ENCODE results near the gene PROSER3. TPM values are rescaled to one million over a fixed set of nuclear protein-coding genes. Genes with fewer than 3 reads are reported as not detected.

The PROSER3 gene
- total and polyA plus RNA-seq, 12 donors = 5.5 to 14.7 (median 9.2) TPM

DNA sequence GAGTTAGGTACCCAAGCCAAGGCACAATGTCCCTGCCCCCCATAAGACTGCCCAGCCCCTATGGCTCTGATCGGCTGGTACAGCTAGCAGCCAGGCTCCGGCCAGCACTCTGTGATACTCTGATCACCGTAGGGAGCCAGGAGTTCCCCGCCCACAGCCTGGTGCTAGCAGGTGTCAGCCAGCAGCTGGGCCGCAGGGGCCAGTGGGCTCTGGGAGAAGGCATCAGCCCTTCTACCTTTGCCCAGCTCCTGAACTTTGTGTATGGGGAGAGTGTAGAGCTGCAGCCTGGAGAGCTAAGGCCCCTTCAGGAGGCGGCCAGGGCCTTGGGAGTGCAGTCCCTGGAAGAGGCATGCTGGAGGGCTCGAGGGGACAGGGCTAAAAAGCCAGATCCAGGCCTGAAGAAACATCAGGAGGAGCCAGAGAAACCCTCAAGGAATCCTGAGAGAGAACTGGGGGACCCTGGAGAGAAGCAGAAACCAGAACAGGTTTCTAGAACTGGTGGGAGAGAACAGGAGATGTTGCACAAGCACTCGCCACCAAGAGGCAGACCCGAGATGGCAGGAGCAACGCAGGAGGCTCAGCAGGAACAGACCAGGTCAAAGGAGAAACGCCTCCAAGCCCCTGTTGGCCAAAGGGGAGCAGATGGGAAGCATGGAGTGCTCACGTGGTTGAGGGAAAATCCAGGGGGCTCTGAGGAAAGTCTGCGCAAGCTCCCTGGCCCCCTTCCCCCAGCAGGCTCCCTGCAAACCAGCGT, 43.2 kb upstream of the PROSER3 start:
- ATAC-seq = no peak
- intact Hi-C loops (cut with DNase I) = loop anchor here in 7 of 10 donors (1.0 to 10.0 kb wide), 7 partner anchors 20 to 202 kb away; partner anchors contain the start of genes TMEM147 (in 4 of the 7) and DMKN (in 1 of the 7)

GRCh38 chr19:35715355-35715809, 42.6 kb upstream of the PROSER3 start:
- H3K36me3 ChIP-seq = peaks cover 0 to 10% (median 0%) of the 10 kb centered on the region in 9 donors
- H3K9me3 ChIP-seq = no peaks in the 10 kb centered on the region
- TF ChIP-seq, protein P1, sequence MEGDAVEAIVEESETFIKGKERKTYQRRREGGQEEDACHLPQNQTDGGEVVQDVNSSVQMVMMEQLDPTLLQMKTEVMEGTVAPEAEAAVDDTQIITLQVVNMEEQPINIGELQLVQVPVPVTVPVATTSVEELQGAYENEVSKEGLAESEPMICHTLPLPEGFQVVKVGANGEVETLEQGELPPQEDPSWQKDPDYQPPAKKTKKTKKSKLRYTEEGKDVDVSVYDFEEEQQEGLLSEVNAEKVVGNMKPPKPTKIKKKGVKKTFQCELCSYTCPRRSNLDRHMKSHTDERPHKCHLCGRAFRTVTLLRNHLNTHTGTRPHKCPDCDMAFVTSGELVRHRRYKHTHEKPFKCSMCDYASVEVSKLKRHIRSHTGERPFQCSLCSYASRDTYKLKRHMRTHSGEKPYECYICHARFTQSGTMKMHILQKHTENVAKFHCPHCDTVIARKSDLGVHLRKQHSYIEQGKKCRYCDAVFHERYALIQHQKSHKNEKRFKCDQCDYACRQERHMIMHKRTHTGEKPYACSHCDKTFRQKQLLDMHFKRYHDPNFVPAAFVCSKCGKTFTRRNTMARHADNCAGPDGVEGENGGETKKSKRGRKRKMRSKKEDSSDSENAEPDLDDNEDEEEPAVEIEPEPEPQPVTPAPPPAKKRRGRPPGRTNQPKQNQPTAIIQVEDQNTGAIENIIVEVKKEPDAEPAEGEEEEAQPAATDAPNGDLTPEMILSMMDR (IDR thresholded peaks at IDR 0.05) = no peak
- intact Hi-C loops (cut with DNase I) = loop anchor here in 7 of 10 donors (1.0 to 10.0 kb wide), 7 partner anchors 21 to 203 kb away; partner anchors contain the start of genes TMEM147 (in 4 of the 7) and DMKN (in 1 of the 7)
- DNase-seq (no peak), ATAC-seq (no peak)
- WGBS, 2 donors = 82 to 84% methylated on average over 7 of the region's 7 CpGs
- H3K27ac ChIP-seq = peak overlapping the region in 5 of 10 donors; percentile 78 to 95 (median 92)
- H3K27me3 ChIP-seq = no peaks in the 10 kb centered on the region
- peaks cover 6 to 34% (median 27%) of the 10 kb centered on the region in 9 donors for H3K4me1 ChIP-seq
- H3K4me3 ChIP-seq = peak overlapping the region in 3 of 10 donors; percentile 75 to 98 (median 96)

More for the DNA sequence above, 43.2 kb upstream of the PROSER3 start:
- no peaks in the 10 kb centered on the region for H3K27me3 ChIP-seq
- peaks cover 0 to 4% (median 0%) of the 10 kb centered on the region in 9 donors for H3K36me3 ChIP-seq
- TF ChIP-seq, protein P1 (IDR thresholded peaks at IDR 0.05) = no peak
- WGBS, 2 donors = 77 to 81% methylated on average over 14 of the region's 14 CpGs
- DNase-seq = no peak
- H3K9me3 ChIP-seq = no peaks in the 10 kb centered on the region
- H3K4me1 ChIP-seq = peaks cover 6 to 30% (median 24%) of the 10 kb centered on the region in 9 donors
- H3K27ac ChIP-seq = peak overlapping the region in 1 of 10 donors; percentile 40
- H3K4me3 ChIP-seq = no peak overlapping the region

DNA sequence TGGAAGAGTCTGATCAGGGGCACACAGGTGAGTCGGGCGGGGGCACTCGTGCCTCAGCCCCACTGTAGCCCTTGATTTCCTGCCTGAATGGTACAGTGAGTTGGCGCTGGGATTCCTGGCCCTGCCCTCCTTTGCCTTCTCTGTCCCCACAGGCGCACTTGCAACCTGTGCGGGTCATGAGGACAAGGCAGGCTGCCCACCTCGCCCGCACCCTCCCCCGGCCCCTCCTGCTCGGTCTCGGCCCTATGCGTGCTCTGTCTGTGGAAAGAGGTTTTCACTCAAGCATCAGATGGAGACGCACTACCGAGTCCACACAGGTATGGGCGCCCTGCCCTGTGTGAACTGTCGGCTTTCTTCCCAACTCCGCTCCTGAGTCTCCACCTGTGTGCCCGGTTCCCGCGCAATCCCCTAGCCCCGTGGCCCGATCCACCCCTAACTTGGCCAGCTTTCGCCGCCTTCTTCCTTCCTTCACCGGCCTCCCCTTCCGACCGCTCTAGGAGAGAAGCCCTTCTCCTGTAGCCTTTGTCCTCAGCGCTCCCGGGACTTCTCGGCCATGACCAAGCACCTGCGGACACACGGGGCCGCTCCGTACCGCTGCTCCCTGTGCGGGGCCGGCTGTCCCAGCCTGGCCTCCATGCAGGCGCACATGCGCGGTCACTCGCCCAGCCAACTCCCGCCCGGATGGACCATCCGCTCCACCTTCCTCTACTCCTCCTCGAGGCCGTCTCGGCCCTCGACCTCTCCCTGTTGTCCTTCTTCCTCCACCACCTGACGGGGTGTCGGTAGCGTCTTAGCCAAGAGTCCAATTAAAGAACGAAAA, 41.8 kb upstream of the PROSER3 start:
- no peaks in the 10 kb centered on the region for H3K27me3 ChIP-seq
- peak overlapping the region; percentile 78 to 97 (median 92) for H3K27ac ChIP-seq
- peaks cover 6 to 34% (median 27%) of the 10 kb centered on the region in 9 donors for H3K4me1 ChIP-seq
- peak overlapping the region; percentile 36 to 98 (median 82) for H3K4me3 ChIP-seq
- WGBS, 2 donors = 3% methylated on average over 52 of the region's 52 CpGs
- DNase-seq = peak; percentile 67 to 74
- no peaks in the 10 kb centered on the region for H3K9me3 ChIP-seq
- intact Hi-C loops (cut with DNase I) = loop anchor here in 9 of 10 donors (1.0 to 10.0 kb wide), 13 partner anchors 14 to 204 kb away; partner anchors contain the start of genes TMEM147 (in 5 of the 9), DMKN (in 1 of the 9), PSENEN (in 1 of the 9) and U2AF1L4 (in 1 of the 9)
- ATAC-seq = peak; percentile 20 to 71 (median 62)
- peaks cover 0 to 18% (median 0%) of the 10 kb centered on the region in 9 donors for H3K36me3 ChIP-seq
- TF ChIP-seq, protein P1 (IDR thresholded peaks at IDR 0.05) = no peak
